Measurements from ENCODE around the gene ADAMTS13.

GRCh38 chr9:133378408-133378962 lies 43.7 kb upstream of the ADAMTS13 start:
- TF ChIP-seq POLR2A (IDR thresholded peaks at IDR 0.05) (no peak), POLR2AphosphoS5 (IDR thresholded peaks at IDR 0.05) (no peak), EP300 (IDR thresholded peaks at IDR 0.05) (no peak), CTCF (IDR thresholded peaks at IDR 0.05) (no peak)

Data from gastroesophageal sphincter (tissue), 3 donors.